Measurements from ENCODE around the gene TKT. TPM values are rescaled to one million over a fixed set of nuclear protein-coding genes. Genes with fewer than 3 reads are reported as not detected.
"Not testable (repeated sequence)": the region's sequence is repeated elsewhere in the genome, so short reads cannot be mapped to it uniquely, and the experiment has no call there.

TKT gene
- total and polyA plus RNA-seq, 4 donors = 351 to 498 (median 456) TPM

- Histone ChIP-seq H3K4me3 (no peak overlapping the region), H3K27me3 (ENCODE audit: control insufficient read depth in 3 of 3, insufficient read depth in 3 of 3, low read length in 2 of 3) (no peaks in the 10 kb centered on the region), H3K27ac (ENCODE audit: low read depth in 1 of 2, low read length in 1 of 2) (peak overlapping the region; percentile 40 to 69), H3K9me3 (ENCODE audit: control insufficient read depth in 4 of 4, insufficient read depth in 3 of 4, low read length in 3 of 4) (no peaks in the 10 kb centered on the region), H3K9ac (ENCODE audit: insufficient read depth in 1 of 2, low read length in 2 of 2) (no peak overlapping the region), H3K36me3 (ENCODE audit: control insufficient read depth in 4 of 4, insufficient read depth in 4 of 4, low read length in 4 of 4) (peaks cover 18 to 34% (median 23%) of the 10 kb centered on the region in 4 donors), H3K4me1 (ENCODE audit: control insufficient read depth in 5 of 5, insufficient read depth in 5 of 5, low read length in 5 of 5) (no peaks in the 10 kb centered on the region)
- DNase-seq = no peak
- 73 to 86% methylated on average over 3 of the region's 3 CpGs for WGBS, 2 donors
- TF ChIP-seq CTCF (IDR thresholded peaks at IDR 0.05; ENCODE audit: control extremely low read depth, extremely low read depth) = no peak
- ATAC-seq (ENCODE audit: insufficient read depth, low FRiP score) = no peak
Measured at GRCh38 chr3:53303549-53303948, 47.7 kb upstream of the TKT start.

- Histone ChIP-seq H3K4me1 (ENCODE audit: control insufficient read depth in 5 of 5, insufficient read depth in 5 of 5, low read length in 5 of 5) (no peaks in the 10 kb centered on the region), H3K4me3 (no peak overlapping the region), H3K9ac (ENCODE audit: insufficient read depth in 1 of 2, low read length in 2 of 2) (no peak overlapping the region), H3K27me3 (ENCODE audit: control insufficient read depth in 3 of 3, insufficient read depth in 3 of 3, low read length in 2 of 3) (no peaks in the 10 kb centered on the region), H3K9me3 (ENCODE audit: control insufficient read depth in 4 of 4, insufficient read depth in 3 of 4, low read length in 3 of 4) (no peaks in the 10 kb centered on the region), H3K36me3 (ENCODE audit: control insufficient read depth in 4 of 4, insufficient read depth in 4 of 4, low read length in 4 of 4) (peaks cover 14 to 43% (median 19%) of the 10 kb centered on the region in 4 donors), H3K27ac (ENCODE audit: low read depth in 1 of 2, low read length in 1 of 2) (no peak overlapping the region)
- no peak for DNase-seq
- WGBS, 2 donors = 85 to 90% methylated on average over 3 of the region's 3 CpGs
- no peak for TF ChIP-seq CTCF (IDR thresholded peaks at IDR 0.05; ENCODE audit: control extremely low read depth, extremely low read depth)
- ATAC-seq (ENCODE audit: insufficient read depth, low FRiP score) = no peak
Measured at GRCh38 chr3:53300826-53301225, 45.0 kb upstream of the TKT start.

- ATAC-seq (ENCODE audit: insufficient read depth, low FRiP score) (peak; percentile 68), DNase-seq (peak in 2 of 3 donors; percentile 73 to 76)
- not testable (repeated sequence) for H3K4me3 ChIP-seq; H3K9me3 ChIP-seq (ENCODE audit: control insufficient read depth in 4 of 4, insufficient read depth in 3 of 4, low read length in 3 of 4); H3K27me3 ChIP-seq (ENCODE audit: control insufficient read depth in 3 of 3, insufficient read depth in 3 of 3, low read length in 2 of 3); H3K4me1 ChIP-seq (ENCODE audit: control insufficient read depth in 5 of 5, insufficient read depth in 5 of 5, low read length in 5 of 5); H3K9ac ChIP-seq (ENCODE audit: insufficient read depth in 1 of 2, low read length in 2 of 2); H3K27ac ChIP-seq (ENCODE audit: low read depth in 1 of 2, low read length in 1 of 2)
- peaks cover 14 to 48% (median 20%) of the 10 kb centered on the region in 4 donors for H3K36me3 ChIP-seq (ENCODE audit: control insufficient read depth in 4 of 4, insufficient read depth in 4 of 4, low read length in 4 of 4)
- peak; percentile 82 for TF ChIP-seq CTCF (IDR thresholded peaks at IDR 0.05; ENCODE audit: control extremely low read depth, extremely low read depth)
- WGBS, 2 donors = 53 to 59% methylated on average over 5 of the region's 5 CpGs
Measured at GRCh38 chr3:53299611-53300023, 43.8 kb upstream of the TKT start.

- 96 to 97% methylated on average over 1 of the region's 1 CpG for WGBS, 2 donors
- Histone ChIP-seq H3K9ac (ENCODE audit: insufficient read depth in 1 of 2, low read length in 2 of 2) (no peak overlapping the region), H3K4me1 (ENCODE audit: control insufficient read depth in 5 of 5, insufficient read depth in 5 of 5, low read length in 5 of 5) (no peaks in the 10 kb centered on the region), H3K36me3 (ENCODE audit: control insufficient read depth in 4 of 4, insufficient read depth in 4 of 4, low read length in 4 of 4) (peaks cover 11 to 28% (median 17%) of the 10 kb centered on the region in 4 donors), H3K4me3 (no peak overlapping the region), H3K27ac (ENCODE audit: low read depth in 1 of 2, low read length in 1 of 2) (no peak overlapping the region), H3K27me3 (ENCODE audit: control insufficient read depth in 3 of 3, insufficient read depth in 3 of 3, low read length in 2 of 3) (no peaks in the 10 kb centered on the region), H3K9me3 (ENCODE audit: control insufficient read depth in 4 of 4, insufficient read depth in 3 of 4, low read length in 3 of 4) (no peaks in the 10 kb centered on the region)
- DNase-seq = no peak
- no peak for TF ChIP-seq CTCF (IDR thresholded peaks at IDR 0.05; ENCODE audit: control extremely low read depth, extremely low read depth)
- ATAC-seq (ENCODE audit: insufficient read depth, low FRiP score) = no peak
Measured at GRCh38 chr3:53295410-53295809, 39.6 kb upstream of the TKT start.

Data from lung (tissue), 12 donors.